ENCODE results near the gene SEPTIN2. TPM values are rescaled to one million over a fixed set of nuclear protein-coding genes. Genes with fewer than 3 reads are reported as not detected.

SEPTIN2 gene
- total RNA-seq, 1 donor from 2014 or later, result 466 TPM

GRCh38 chr2:241269707-241270520, 45.8 kb upstream of the SEPTIN2 start:
- no peak for TF ChIP-seq CTCF (conservative IDR thresholded peaks at IDR 0.05)
- H3K36me3 Mint-ChIP-seq (ENCODE audit: low read depth), result peaks cover 6% of the 10 kb centered on the region
- H3K4me1 Mint-ChIP-seq, result peaks cover 33% of the 10 kb centered on the region
- H3K9me3 Mint-ChIP-seq, result no peaks in the 10 kb centered on the region
- no peaks in the 10 kb centered on the region for H3K27me3 Mint-ChIP-seq (ENCODE audit: low read depth)
- H3K4me3 Mint-ChIP-seq, result peak overlapping the region; percentile 93
- DNase-seq (ENCODE audit: low read depth, low spot score), result no peak
- H3K27ac Mint-ChIP-seq (ENCODE audit: unreplicated experiment), result no peak overlapping the region

- Mint-ChIP-seq H3K4me3 (peak overlapping the region; percentile 93), H3K27ac (ENCODE audit: unreplicated experiment) (no peak overlapping the region), H3K9me3 (no peaks in the 10 kb centered on the region), H3K4me1 (peaks cover 33% of the 10 kb centered on the region), H3K27me3 (ENCODE audit: low read depth) (no peaks in the 10 kb centered on the region), H3K36me3 (ENCODE audit: low read depth) (peaks cover 12% of the 10 kb centered on the region)
- DNase-seq (ENCODE audit: low read depth, low spot score), result no peak
- no peak for TF ChIP-seq CTCF (conservative IDR thresholded peaks at IDR 0.05)
These were observed 45.2 kb upstream of the SEPTIN2 start for GRCh38 chr2:241270531-241270930.

GRCh38 chr2:241271706-241272302, 43.9 kb upstream of the SEPTIN2 start:
- no peaks in the 10 kb centered on the region for H3K27me3 Mint-ChIP-seq (ENCODE audit: low read depth)
- peak overlapping the region; percentile 83 for H3K27ac Mint-ChIP-seq (ENCODE audit: unreplicated experiment)
- H3K4me1 Mint-ChIP-seq, result peaks cover 33% of the 10 kb centered on the region
- peak overlapping the region; percentile 93 for H3K4me3 Mint-ChIP-seq
- H3K36me3 Mint-ChIP-seq (ENCODE audit: low read depth), result peaks cover 16% of the 10 kb centered on the region
- H3K9me3 Mint-ChIP-seq, result no peaks in the 10 kb centered on the region
- no peak for TF ChIP-seq CTCF (conservative IDR thresholded peaks at IDR 0.05)
- peak; percentile 12 for DNase-seq (ENCODE audit: low read depth, low spot score)

GRCh38 chr2:241272303-241273209, 43.2 kb upstream of the SEPTIN2 start:
- Mint-ChIP-seq H3K9me3 (no peaks in the 10 kb centered on the region), H3K4me3 (peak overlapping the region; percentile 89), H3K36me3 (ENCODE audit: low read depth) (peaks cover 16% of the 10 kb centered on the region), H3K27me3 (ENCODE audit: low read depth) (no peaks in the 10 kb centered on the region), H3K27ac (ENCODE audit: unreplicated experiment) (no peak overlapping the region), H3K4me1 (peaks cover 33% of the 10 kb centered on the region)
- DNase-seq (ENCODE audit: low read depth, low spot score), result peak; percentile 24
- no peak for TF ChIP-seq CTCF (conservative IDR thresholded peaks at IDR 0.05)

GRCh38 chr2:241273210-241274020, 42.3 kb upstream of the SEPTIN2 start:
- Mint-ChIP-seq H3K27ac (ENCODE audit: unreplicated experiment) (no peak overlapping the region), H3K36me3 (ENCODE audit: low read depth) (peaks cover 16% of the 10 kb centered on the region), H3K9me3 (no peaks in the 10 kb centered on the region), H3K4me3 (peak overlapping the region; percentile 89), H3K27me3 (ENCODE audit: low read depth) (no peaks in the 10 kb centered on the region), H3K4me1 (peaks cover 30% of the 10 kb centered on the region)
- TF ChIP-seq CTCF (conservative IDR thresholded peaks at IDR 0.05), result no peak
- DNase-seq (ENCODE audit: low read depth, low spot score), result no peak

All from neural crest cell (in vitro differentiated cells).